ENCODE measurements around the gene CDH13. TPM values are rescaled to one million over a fixed set of nuclear protein-coding genes. Genes with fewer than 3 reads are reported as not detected.

CDH13 gene
- polyA plus RNA-seq, 2 of the 4 experiments (the other 2 are of a cell fraction) = not detected

DNA sequence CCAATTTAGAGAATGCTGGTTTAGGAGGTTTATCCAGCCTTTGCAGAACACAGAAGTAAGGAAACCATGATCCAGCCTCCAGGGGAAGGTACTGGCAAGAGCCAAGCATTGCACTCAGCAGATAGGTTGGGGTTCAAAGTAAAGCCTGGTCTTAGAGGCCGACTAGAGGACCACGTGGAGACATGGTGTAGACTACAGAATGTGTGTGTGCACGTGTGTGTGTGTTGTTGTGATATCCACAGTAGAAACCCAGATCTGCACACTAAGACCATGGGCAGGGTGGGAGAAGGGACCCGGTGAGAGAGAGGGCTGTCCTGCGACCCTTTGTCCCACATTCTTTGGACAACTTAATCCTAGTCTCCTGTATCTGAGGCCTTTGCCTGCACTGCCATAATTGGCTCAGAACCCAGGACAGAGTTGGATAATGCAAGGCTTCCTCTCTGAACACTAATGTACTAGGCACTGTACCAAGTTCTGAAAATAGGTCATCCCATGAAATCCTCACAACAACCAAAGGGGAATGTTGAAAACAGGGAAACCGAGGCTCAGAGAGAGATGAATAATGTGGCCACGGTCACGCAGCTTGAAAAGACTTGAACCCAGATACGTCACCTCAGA, 855.9 kb downstream of the CDH13 start:
- CTCF ChIA-PET = no interaction called here
- ATAC-seq = no peak
- POLR2A ChIA-PET = no interaction called here

DNA sequence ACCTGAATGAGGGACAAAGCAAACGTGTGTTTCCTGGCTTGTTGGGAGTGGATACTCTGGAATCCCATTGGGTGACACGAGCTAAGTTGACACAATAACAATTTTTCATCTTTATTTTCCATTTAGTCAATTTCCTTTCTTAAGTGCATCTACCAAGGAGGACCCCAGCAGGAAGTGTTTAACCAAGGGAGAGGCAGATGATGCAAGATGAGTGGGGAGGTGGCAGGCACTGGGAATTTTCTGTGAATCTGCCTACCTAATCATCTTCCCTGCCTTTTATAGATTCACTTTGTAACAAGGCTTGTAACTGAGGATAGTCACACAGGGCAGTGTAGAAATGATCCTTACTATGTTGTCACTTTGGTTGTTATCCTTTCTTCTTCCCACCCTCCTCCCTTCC, 863.3 kb downstream of the CDH13 start:
- ChIA-PET CTCF (no interaction called here), POLR2A (no interaction called here)

More for the DNA sequence above, 855.9 kb downstream of the CDH13 start:
- Histone ChIP-seq H3K4me1 (no peaks in the 10 kb centered on the region), H3K9me3 (no peaks in the 10 kb centered on the region), H3K4me2 (no peak overlapping the region), H3K27ac (no peak overlapping the region), H3K4me3 (no peak overlapping the region)
- FAIRE-seq (no peak), DNase-seq (ENCODE audit: low read depth in 1 of 2, low spot score in 1 of 2) (no peak)
- TF ChIP-seq, protein P1, sequence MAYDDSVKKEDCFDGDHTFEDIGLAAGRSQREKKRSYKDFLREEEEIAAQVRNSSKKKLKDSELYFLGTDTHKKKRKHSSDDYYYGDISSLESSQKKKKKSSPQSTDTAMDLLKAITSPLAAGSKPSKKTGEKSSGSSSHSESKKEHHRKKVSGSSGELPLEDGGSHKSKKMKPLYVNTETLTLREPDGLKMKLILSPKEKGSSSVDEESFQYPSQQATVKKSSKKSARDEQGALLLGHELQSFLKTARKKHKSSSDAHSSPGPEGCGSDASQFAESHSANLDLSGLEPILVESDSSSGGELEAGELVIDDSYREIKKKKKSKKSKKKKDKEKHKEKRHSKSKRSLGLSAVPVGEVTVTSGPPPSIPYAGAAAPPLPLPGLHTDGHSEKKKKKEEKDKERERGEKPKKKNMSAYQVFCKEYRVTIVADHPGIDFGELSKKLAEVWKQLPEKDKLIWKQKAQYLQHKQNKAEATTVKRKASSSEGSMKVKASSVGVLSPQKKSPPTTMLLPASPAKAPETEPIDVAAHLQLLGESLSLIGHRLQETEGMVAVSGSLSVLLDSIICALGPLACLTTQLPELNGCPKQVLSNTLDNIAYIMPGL (CRISPR knock-in tag; IDR thresholded peaks at IDR 0.05; ENCODE audit: borderline replicate concordance) = no peak
- TF ChIP-seq EHF (CRISPR knock-in tag; IDR thresholded peaks at IDR 0.05) (no peak), ZC3H11A (IDR thresholded peaks at IDR 0.05) (no peak), GATA3 (IDR thresholded peaks at IDR 0.05; ENCODE audit: borderline replicate concordance) (no peak), FOXS1 (CRISPR knock-in tag; IDR thresholded peaks at IDR 0.05) (no peak), EHMT2 (IDR thresholded peaks at IDR 0.05; ENCODE audit: low read depth) (no peak), TFCP2L1 (CRISPR knock-in tag; IDR thresholded peaks at IDR 0.05) (no peak), CHD2 (IDR thresholded peaks at IDR 0.05; ENCODE audit: low read length, partially characterized antibody) (no peak), SREBF2 (IDR thresholded peaks at IDR 0.05) (no peak), RARB (CRISPR knock-in tag; IDR thresholded peaks at IDR 0.05) (no peak), RAD21 (conservative IDR thresholded peaks at IDR 0.05 in 1 of 2, IDR thresholded peaks at IDR 0.05 in 1 of 2) (no peak), NPAS2 (CRISPR knock-in tag; IDR thresholded peaks at IDR 0.05; ENCODE audit: borderline replicate concordance) (no peak), JUNB (IDR thresholded peaks at IDR 0.05) (no peak), HOXB5 (CRISPR knock-in tag; IDR thresholded peaks at IDR 0.05) (no peak)
- TF ChIP-seq, protein P2, sequence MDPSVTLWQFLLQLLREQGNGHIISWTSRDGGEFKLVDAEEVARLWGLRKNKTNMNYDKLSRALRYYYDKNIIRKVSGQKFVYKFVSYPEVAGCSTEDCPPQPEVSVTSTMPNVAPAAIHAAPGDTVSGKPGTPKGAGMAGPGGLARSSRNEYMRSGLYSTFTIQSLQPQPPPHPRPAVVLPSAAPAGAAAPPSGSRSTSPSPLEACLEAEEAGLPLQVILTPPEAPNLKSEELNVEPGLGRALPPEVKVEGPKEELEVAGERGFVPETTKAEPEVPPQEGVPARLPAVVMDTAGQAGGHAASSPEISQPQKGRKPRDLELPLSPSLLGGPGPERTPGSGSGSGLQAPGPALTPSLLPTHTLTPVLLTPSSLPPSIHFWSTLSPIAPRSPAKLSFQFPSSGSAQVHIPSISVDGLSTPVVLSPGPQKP (IDR thresholded peaks at IDR 0.05; ENCODE audit: low read depth, low read length) = no peak
- TF ChIP-seq, protein P3, sequence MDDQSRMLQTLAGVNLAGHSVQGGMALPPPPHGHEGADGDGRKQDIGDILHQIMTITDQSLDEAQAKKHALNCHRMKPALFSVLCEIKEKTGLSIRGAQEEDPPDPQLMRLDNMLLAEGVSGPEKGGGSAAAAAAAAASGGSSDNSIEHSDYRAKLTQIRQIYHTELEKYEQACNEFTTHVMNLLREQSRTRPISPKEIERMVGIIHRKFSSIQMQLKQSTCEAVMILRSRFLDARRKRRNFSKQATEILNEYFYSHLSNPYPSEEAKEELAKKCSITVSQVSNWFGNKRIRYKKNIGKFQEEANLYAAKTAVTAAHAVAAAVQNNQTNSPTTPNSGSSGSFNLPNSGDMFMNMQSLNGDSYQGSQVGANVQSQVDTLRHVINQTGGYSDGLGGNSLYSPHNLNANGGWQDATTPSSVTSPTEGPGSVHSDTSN (IDR thresholded peaks at IDR 0.05) = no peak
- TF ChIP-seq, protein P4, sequence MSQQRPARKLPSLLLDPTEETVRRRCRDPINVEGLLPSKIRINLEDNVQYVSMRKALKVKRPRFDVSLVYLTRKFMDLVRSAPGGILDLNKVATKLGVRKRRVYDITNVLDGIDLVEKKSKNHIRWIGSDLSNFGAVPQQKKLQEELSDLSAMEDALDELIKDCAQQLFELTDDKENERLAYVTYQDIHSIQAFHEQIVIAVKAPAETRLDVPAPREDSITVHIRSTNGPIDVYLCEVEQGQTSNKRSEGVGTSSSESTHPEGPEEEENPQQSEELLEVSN (IDR thresholded peaks at IDR 0.05; ENCODE audit: borderline replicate concordance, low read depth) = no peak
- TF ChIP-seq, protein P5, sequence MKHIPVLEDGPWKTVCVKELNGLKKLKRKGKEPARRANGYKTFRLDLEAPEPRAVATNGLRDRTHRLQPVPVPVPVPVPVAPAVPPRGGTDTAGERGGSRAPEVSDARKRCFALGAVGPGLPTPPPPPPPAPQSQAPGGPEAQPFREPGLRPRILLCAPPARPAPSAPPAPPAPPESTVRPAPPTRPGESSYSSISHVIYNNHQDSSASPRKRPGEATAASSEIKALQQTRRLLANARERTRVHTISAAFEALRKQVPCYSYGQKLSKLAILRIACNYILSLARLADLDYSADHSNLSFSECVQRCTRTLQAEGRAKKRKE (CRISPR knock-in tag; IDR thresholded peaks at IDR 0.05; ENCODE audit: low read depth) = no peak
- TF ChIP-seq, protein P6, sequence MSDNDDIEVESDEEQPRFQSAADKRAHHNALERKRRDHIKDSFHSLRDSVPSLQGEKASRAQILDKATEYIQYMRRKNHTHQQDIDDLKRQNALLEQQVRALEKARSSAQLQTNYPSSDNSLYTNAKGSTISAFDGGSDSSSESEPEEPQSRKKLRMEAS (IDR thresholded peaks at IDR 0.05) = no peak
- TF ChIP-seq, protein P7, sequence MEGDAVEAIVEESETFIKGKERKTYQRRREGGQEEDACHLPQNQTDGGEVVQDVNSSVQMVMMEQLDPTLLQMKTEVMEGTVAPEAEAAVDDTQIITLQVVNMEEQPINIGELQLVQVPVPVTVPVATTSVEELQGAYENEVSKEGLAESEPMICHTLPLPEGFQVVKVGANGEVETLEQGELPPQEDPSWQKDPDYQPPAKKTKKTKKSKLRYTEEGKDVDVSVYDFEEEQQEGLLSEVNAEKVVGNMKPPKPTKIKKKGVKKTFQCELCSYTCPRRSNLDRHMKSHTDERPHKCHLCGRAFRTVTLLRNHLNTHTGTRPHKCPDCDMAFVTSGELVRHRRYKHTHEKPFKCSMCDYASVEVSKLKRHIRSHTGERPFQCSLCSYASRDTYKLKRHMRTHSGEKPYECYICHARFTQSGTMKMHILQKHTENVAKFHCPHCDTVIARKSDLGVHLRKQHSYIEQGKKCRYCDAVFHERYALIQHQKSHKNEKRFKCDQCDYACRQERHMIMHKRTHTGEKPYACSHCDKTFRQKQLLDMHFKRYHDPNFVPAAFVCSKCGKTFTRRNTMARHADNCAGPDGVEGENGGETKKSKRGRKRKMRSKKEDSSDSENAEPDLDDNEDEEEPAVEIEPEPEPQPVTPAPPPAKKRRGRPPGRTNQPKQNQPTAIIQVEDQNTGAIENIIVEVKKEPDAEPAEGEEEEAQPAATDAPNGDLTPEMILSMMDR (IDR thresholded peaks at IDR 0.05) = no peak
- WGBS (ENCODE audit: missing lambda C conversion rate) = 5% methylated on average over 9 of the region's 9 CpGs

More for the DNA sequence above, 863.3 kb downstream of the CDH13 start:
- H3K4me3 ChIP-seq = no peak overlapping the region
- H3K4me1 ChIP-seq = no peaks in the 10 kb centered on the region
- H3K4me2 ChIP-seq = no peak overlapping the region
- FAIRE-seq (no peak), DNase-seq (ENCODE audit: low read depth in 1 of 2, low spot score in 1 of 2) (no peak), ATAC-seq (no peak)
- no peak overlapping the region for H3K27ac ChIP-seq
- no peak for TF ChIP-seq BHLHE40 (IDR thresholded peaks at IDR 0.05; ENCODE audit: low read depth, low read length)
- TF ChIP-seq NFE2L2 (conservative IDR thresholded peaks at IDR 0.05; ENCODE audit: low read length) = no peak
- no peak for TF ChIP-seq NR3C1 (IDR thresholded peaks at IDR 0.05)
- no peak for TF ChIP-seq ESRRA (IDR thresholded peaks at IDR 0.05; ENCODE audit: borderline replicate concordance, low read length)
- TF ChIP-seq CHD4 (IDR thresholded peaks at IDR 0.05; ENCODE audit: borderline replicate concordance) = no peak
- TF ChIP-seq TP53 (CRISPR knock-in tag; IDR thresholded peaks at IDR 0.05) = no peak
- no peak for TF ChIP-seq ZSCAN20 (CRISPR knock-in tag; IDR thresholded peaks at IDR 0.05)
- TF ChIP-seq RCOR1 (IDR thresholded peaks at IDR 0.05; ENCODE audit: low read depth, low read length) = no peak
- no peak for TF ChIP-seq JUN (IDR thresholded peaks at IDR 0.05)
- no peak for TF ChIP-seq POLR2AphosphoS2 (conservative IDR thresholded peaks at IDR 0.05; ENCODE audit: low read length)
- no peak for TF ChIP-seq CEBPB (IDR thresholded peaks at IDR 0.05)
- TF ChIP-seq ZFP36 (IDR thresholded peaks at IDR 0.05; ENCODE audit: borderline replicate concordance, partially characterized antibody) = no peak
- H3K9me3 ChIP-seq = no peaks in the 10 kb centered on the region
- WGBS (ENCODE audit: missing lambda C conversion rate) = 0% methylated on average over 2 of the region's 2 CpGs
